ENCODE measurements around the gene COX6A1.

GRCh38 chr12:120489018-120489417 lies 51.1 kb downstream of the COX6A1 start:
- TF ChIP-seq ZC3H10 (CRISPR knock-in tag; IDR thresholded peaks at IDR 0.05) (no peak), ZNF565 (CRISPR knock-in tag; conservative IDR thresholded peaks at IDR 0.05; ENCODE audit: low read depth) (no peak), RARB (CRISPR knock-in tag; IDR thresholded peaks at IDR 0.05) (no peak), ZFP3 (CRISPR knock-in tag; IDR thresholded peaks at IDR 0.05) (no peak), PATZ1 (CRISPR knock-in tag; IDR thresholded peaks at IDR 0.05; ENCODE audit: borderline replicate concordance) (no peak), ARNTL (CRISPR knock-in tag; IDR thresholded peaks at IDR 0.05; ENCODE audit: borderline replicate concordance, low read depth) (no peak), BACH2 (CRISPR knock-in tag; IDR thresholded peaks at IDR 0.05; ENCODE audit: borderline replicate concordance) (no peak), ISL1 (CRISPR knock-in tag; IDR thresholded peaks at IDR 0.05) (no peak)
- TF ChIP-seq, protein P1, sequence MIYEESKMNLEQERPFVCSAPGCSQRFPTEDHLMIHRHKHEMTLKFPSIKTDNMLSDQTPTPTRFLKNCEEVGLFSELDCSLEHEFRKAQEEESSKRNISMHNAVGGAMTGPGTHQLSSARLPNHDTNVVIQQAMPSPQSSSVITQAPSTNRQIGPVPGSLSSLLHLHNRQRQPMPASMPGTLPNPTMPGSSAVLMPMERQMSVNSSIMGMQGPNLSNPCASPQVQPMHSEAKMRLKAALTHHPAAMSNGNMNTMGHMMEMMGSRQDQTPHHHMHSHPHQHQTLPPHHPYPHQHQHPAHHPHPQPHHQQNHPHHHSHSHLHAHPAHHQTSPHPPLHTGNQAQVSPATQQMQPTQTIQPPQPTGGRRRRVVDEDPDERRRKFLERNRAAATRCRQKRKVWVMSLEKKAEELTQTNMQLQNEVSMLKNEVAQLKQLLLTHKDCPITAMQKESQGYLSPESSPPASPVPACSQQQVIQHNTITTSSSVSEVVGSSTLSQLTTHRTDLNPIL (CRISPR knock-in tag; IDR thresholded peaks at IDR 0.05; ENCODE audit: low read depth), result no peak
- TF ChIP-seq, protein P2, sequence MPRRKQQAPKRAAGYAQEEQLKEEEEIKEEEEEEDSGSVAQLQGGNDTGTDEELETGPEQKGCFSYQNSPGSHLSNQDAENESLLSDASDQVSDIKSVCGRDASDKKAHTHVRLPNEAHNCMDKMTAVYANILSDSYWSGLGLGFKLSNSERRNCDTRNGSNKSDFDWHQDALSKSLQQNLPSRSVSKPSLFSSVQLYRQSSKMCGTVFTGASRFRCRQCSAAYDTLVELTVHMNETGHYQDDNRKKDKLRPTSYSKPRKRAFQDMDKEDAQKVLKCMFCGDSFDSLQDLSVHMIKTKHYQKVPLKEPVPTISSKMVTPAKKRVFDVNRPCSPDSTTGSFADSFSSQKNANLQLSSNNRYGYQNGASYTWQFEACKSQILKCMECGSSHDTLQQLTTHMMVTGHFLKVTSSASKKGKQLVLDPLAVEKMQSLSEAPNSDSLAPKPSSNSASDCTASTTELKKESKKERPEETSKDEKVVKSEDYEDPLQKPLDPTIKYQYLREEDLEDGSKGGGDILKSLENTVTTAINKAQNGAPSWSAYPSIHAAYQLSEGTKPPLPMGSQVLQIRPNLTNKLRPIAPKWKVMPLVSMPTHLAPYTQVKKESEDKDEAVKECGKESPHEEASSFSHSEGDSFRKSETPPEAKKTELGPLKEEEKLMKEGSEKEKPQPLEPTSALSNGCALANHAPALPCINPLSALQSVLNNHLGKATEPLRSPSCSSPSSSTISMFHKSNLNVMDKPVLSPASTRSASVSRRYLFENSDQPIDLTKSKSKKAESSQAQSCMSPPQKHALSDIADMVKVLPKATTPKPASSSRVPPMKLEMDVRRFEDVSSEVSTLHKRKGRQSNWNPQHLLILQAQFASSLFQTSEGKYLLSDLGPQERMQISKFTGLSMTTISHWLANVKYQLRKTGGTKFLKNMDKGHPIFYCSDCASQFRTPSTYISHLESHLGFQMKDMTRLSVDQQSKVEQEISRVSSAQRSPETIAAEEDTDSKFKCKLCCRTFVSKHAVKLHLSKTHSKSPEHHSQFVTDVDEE (CRISPR knock-in tag; IDR thresholded peaks at IDR 0.05), result no peak
